ENCODE results near the gene TCF7L1. TPM values are rescaled to one million over a fixed set of nuclear protein-coding genes. Genes with fewer than 3 reads are reported as not detected.
"Not testable (repeated sequence)": the region's sequence is repeated elsewhere in the genome, so short reads cannot be mapped to it uniquely, and the experiment has no call there.

Gene TCF7L1
- polyA plus RNA-seq, 10 donors = 31.2 to 48.0 (median 36.8) TPM

GRCh38 chr2:85277416-85278158, 144.4 kb downstream of the TCF7L1 start:
- peak; percentile 92 to 96 (median 95) for DNase-seq

DNA sequence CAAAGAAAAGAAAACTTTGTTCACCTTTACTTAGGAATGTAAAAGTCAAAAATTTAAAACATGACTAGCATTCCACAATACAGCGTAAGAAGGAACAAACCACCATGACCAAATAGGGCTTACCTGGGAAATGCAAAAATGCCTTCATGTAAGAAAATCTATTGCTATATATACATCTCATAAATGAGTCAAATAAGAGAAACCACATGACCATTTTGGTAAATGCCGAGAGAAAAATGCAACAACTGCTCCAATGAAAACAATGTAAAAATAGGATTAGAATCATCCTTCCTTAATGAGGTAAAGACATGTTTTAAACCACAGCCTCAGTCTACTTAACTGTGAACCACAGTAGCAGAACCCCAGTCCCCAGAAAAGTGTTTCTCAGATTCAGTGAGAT, 145.2 kb downstream of the TCF7L1 start:
- DNase-seq = peak in 2 of 3 donors; percentile 39 to 71

DNA sequence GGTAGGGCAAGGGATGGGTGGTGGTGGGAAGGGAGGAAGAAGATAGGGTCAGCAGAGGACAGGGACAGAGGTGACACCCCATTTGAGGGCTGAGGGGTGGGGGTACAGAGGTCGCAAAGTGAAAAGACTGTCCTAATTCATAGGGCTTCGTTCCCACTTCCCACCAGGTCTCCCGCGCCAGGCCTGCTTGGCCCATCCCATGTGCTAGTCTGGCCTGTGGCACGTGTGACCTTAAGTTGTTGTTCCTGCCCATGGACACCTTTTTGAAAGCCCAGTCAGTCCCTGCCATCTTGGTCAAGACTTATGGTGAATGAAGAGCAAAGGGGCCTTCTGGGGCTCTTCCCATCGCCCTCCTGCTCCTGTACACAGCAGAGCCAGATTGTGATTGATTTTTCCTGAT, 148.4 kb downstream of the TCF7L1 start:
- DNase-seq = no peak

GRCh38 chr2:85282914-85283313, 149.7 kb downstream of the TCF7L1 start:
- DNase-seq = no peak

DNA sequence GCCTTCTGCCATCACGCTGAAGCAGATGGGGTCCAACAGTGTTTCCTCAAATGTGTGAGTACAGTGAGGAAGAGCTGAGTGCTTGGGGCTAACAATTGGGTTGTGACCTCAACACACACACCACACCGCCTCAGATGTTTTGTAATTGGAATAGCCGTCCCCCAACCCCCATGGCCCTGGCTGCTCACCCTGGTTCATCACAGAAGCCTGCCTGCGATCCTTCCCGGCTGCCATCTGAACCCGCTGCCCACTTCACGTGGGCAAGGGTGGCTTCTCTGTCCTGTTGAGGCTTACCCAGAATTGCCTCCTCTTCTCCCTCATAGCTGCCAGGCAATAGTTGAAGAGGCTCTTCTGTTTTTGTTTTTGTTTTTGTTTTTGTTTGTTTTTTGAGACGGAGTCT, 150.4 kb downstream of the TCF7L1 start:
- no peak for DNase-seq

DNA sequence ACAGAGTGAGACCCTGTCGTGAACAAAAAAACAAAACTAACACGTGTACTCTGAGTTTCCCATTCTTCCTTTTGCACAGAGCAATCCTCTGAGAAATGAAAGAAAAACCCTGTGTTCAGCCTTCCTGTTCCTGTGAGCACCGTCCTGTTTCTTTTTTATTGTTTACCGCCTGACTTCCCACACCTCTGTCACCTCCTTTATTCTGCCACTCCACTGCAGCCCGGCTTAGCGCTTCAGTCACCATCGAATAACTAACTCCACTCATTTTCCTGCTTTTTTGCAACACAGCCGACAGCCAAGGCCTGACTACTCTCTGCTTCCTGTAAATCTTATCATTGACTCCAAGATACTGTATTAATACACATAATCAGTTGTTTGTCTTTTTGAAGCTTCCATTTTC, 153.7 kb downstream of the TCF7L1 start:
- no peak for DNase-seq

DNA sequence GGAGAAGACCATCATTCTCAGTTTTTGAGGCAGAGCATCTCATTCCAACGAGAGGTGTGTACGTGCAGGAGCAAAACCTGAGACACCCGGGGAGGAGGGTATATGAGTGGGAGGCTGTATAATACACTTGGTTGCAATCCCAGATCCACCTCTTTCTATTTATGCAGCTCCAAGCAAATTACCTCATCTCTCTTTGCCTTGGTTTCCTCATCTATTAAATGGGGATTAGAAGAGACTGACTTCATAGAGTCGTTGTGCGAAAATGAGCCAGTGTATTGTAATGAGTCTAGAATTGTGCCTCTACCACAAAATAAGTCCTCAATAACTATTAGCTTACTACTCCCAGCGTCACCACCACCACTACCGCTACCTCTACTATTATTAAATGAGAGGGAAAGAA, 154.5 kb downstream of the TCF7L1 start:
- DNase-seq = no peak

DNA sequence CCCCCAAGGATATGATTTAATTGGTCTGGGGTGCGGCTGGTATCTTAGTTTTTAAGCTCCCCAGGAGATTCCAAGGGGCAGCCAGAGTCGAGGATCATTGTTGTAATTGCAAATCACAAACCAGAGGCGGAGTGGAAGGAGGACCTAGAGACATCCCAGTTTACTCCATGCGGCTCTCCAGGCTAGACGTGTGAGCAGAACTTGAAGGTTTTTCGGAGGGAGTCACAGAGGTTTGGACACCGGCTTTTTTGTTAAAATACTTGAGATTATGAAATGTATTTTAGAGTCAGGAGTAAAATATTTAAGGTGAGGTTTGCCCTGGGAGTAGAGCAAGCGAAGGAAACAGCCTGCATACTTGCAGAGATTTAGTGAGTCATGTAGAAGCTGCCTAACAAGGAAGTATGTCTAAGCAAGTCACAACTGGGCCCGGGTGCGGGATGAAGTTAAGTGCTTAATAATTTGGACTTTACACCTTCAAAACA, 155.1 kb downstream of the TCF7L1 start:
- no peak for DNase-seq

DNA sequence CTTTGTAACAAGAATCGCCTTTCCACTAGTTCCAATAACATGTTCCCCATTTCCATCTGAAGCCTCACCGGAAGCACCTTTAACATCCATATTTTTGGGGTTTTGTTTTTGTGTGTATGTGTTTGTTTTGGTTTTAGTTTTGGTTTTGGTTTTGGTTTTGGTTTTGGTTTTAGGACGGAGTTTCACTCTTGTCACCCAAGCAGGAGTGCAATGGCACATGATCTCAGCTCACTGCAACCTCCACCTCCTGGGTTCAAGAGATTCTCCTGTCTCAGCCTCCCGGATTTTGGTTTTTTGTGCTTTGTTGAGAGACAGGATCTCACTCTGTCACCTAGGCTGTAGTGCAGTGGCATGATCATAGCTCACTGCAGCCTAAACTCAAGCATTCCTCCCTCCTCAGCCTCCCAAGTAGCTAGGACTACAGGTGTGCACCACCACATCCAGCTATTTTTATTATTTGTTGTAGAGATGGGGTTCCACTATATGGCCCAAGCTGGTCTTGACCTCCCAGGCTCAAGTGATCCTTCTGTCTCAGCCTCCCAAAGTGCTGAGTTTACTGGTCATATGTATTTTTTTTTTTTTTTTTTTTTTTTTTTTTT, 158.3 kb downstream of the TCF7L1 start:
- DNase-seq = no peak

- no peak for DNase-seq
Measured at GRCh38 chr2:85302121-85302520, 168.9 kb downstream of the TCF7L1 start.

- DNase-seq = no peak
Measured at GRCh38 chr2:85303780-85304531, 170.8 kb downstream of the TCF7L1 start.

GRCh38 chr2:85307527-85307897, 174.3 kb downstream of the TCF7L1 start:
- no peak for DNase-seq

GRCh38 chr2:85308201-85308600, 175.0 kb downstream of the TCF7L1 start:
- no peak for DNase-seq

GRCh38 chr2:85308896-85309555, 175.8 kb downstream of the TCF7L1 start:
- peak in 2 of 3 donors; percentile 45 to 74 for DNase-seq

DNA sequence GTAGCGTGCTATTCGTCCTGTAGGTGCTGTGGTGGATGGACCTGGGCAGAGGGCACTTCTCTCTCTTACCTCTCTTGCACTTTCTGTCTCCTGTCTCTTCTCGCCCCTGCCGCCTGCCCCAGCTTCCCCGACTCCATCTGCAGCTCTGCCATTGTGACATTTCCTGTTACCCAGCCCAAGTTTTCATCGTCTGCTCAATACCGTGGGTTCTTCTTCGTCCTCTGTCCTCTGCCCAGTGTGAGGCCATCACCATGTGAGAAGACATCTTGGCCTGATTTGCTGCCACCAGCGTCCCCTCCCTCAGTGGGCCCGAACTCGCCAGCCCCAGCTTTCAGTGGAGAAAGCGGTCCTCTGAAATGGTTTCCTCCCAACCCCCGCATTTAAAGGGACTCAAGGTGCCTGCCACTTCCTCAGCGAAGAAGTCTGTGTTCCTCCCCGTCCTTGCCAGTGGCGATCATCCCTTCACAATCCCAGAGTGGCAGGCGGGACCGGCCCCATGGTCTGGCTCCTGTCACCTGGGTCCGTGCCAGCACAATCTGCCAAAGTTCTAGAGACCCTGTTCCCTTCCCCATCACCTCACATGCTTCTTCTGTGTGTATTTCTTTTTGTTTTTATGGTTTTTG, 176.6 kb downstream of the TCF7L1 start:
- no peak for DNase-seq

DNA sequence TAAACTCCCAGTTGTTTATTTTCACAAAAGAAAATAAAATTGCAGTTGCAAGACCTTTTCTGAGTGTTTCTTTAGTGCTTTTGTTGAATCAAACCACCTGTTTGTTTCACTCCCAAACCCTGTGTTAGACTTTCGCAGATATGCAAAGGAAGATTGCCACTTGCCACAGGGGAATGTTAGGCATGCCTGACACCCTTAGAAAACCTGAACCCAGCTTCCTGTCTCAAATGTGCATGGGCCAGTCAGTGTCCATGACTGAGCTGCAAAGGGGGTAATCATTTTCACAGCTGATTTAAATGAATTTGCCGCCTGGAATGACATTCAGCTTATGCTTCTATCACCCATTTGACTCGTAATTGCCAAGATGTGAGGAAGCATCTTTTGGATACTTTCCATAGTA, 177.1 kb downstream of the TCF7L1 start:
- DNase-seq = no peak

DNA sequence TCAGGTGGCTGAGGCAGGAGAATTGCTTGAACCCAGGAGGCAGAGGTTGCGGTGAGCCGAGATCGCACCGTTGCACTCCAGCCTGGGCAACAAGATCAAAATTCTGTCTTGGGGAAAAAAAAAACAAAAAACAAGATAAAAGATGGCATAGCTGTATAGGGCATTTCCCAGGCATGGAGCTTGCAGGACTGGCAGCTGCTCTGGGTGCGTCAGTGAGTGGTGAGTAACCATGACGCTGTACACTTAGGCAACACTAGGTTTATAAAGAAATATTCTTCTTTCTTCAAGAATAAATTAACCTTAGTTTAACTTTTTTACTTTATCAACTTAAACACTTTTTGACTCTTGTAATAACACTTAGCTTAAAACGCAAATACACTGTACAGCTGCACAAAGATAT, 179.2 kb downstream of the TCF7L1 start:
- DNase-seq = no peak

DNA sequence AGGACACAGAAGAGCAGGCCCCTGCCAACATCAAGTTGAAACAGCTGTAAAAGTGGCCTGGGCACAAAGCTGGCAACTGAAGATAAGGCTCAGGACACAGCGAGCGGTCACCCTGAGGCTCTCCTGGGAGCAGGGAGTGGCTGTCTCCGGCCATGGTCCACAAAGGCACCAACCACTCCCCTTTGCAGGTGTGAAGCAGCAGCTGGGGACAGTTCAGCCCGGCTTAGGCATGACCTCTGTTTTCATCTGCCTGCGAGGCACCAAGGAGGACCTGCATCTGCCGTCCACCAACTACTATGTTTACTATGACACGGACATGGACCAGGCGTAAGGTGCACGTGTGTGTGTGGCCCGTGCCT, 181.7 kb downstream of the TCF7L1 start:
- DNase-seq = no peak

DNA sequence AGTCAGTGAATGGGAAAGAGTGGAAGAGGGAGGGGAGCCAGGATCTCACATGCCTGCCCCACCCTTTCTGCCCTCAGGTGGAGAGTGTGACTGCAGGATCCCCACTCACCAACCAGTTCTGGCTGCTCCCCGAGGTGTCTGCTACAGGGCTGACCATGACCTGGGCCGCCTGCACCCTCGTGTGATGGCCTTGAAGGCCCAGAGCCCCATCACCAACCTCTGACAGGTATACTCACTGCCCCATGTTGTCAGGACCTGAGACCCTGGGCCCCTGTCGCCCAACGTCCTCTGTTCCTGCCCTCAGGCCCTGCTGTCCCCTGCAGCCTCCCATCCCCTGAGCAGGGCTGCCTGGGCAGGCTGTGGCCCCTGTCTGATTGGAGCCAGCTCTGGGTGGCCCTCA, 182.7 kb downstream of the TCF7L1 start:
- not testable (repeated sequence) for DNase-seq

DNA sequence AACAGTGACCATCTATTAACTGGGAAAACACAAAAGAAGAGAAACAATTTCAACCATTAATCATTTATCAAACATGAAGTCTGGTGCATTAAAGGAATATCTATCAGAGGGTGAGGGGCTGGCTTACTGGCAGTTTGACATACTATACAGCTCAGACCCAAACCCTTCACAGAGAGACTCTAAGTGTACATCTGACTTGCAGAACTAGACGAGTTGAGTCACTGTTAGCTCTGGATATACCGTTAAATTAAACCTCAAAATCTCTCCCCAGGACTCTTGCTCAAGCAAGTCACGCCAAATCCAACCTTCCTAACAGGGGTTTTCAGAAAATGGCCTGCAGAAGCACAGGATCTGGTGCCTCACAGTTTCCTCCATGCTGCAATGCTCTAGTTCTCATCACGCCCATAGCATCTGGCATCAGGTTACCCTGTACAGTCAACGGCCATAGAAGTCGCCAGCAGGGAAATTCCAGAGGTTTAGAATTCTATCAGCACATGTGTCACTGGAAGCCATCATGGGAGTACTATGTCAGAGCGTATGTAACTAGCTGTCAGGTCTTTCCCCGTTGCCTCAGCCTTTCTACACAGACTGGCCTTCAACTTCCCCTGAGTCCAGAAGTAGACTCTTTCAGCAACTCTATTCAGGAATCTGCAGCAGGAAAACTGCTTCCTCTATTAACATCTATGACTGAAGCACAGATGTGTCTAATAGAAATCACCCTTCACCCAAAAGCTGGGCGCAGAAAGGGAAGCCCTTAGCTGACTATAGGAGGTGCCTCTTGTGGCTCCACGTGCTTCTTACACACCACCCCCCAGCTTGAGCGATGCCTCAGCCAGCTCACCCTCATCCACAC, 185.3 kb downstream of the TCF7L1 start:
- DNase-seq = peak in 2 of 3 donors; percentile 52 to 71

DNA sequence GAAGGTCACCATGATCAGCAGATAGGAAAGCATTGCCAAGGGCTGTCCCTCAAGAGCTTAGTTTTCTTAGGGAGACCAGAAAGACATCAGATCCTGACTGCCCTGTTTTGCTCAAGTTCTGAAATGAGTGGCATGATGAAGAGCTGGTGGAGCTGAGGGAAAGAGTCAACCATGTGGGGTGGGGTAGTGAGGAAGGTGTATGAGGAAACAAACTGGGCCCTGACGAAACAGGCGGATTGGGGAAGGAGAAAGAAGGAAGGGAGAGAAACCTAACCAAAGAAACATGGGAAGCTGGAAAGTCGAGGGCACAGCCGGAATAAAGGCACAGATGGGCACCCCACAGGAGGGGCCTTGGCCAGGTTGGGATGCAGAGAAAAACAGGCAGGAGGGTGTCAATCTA, 186.6 kb downstream of the TCF7L1 start:
- DNase-seq = no peak
